ENCODE measurements around the gene INPP5J.
"Not testable (repeated sequence)": the region's sequence is repeated elsewhere in the genome, so short reads cannot be mapped to it uniquely, and the experiment has no call there.

INPP5J gene

DNA sequence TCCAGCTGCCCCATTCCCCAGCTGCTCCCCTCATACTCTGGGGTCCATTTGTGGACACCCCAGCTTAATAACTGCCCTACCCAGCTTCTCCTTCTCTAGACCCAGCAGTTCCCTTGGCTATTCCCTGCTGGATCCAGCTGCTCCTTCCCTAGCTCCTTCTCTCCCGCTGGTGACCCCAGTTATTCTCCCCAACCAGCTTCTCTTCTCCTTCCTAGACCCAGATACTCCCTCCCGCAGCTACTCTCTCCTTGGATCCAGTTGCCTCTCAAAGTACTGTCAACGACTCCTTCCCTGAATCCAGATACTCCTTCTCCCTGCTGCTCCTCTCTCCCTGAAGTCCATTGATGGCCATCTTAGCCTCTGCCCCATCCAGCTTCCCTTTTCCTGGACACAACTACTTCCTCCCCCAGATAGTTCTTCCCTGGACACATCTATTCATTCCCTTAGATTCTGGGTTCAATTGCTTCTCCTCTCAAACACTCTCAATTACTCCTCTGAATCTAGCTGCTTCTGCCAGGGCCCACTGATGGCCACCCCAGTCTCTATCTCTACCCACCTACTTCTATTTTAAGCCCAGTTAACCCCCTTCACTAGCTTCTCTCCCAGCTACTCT is 27.0 kb upstream of the INPP5J start:
- Histone ChIP-seq H3K27ac (ENCODE audit: low read length) (no peak overlapping the region), H3K27me3 (ENCODE audit: control insufficient read depth, insufficient read depth, low read length) (no peaks in the 10 kb centered on the region), H3K36me3 (ENCODE audit: control insufficient read depth, insufficient read depth, low read length) (no peaks in the 10 kb centered on the region), H3K4me3 (ENCODE audit: low read length) (no peak overlapping the region), H3K4me1 (ENCODE audit: control insufficient read depth, insufficient read depth, low read length) (peaks cover 8% of the 10 kb centered on the region), H3K9me3 (ENCODE audit: control insufficient read depth, insufficient read depth, low read length) (no peaks in the 10 kb centered on the region)
- DNase-seq (ENCODE audit: low read depth, low spot score) = no peak
- no CpG with 5 or more reads among the region's 3 CpGs for WGBS (ENCODE audit: insufficient coverage, insufficient read length)

DNA sequence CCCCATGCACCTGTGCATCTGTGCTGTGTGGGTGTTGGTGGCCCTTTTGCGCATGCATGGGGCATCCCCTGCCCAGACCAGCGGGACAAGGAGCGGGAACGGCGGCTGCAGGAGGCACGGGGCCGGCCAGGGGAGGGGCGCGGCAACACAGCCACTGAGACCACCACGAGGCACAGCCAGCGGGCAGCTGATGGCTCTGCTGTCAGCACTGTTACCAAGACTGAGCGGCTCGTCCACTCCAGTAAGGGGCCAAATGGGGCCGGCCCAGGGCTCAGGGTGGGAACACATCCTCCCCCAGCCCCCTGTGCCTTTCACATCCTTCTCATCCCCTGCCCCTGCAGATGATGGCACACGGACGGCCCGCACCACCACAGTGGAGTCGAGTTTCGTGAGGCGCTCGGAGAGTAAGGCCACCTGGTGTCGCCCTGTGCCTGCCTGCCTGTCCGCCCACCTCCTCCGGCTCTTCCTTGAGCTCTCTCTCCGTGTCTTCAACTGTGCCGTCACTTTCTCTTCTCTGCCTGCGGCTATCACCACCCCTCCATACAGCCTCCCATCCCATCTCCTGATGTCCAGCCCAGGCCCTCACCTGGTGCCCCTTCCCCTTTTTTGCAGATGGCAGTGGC is 26.0 kb upstream of the INPP5J start:
- H3K4me1 ChIP-seq (ENCODE audit: control insufficient read depth, insufficient read depth, low read length) = peaks cover 5% of the 10 kb centered on the region
- no peaks in the 10 kb centered on the region for H3K27me3 ChIP-seq (ENCODE audit: control insufficient read depth, insufficient read depth, low read length)
- H3K27ac ChIP-seq (ENCODE audit: low read length) = no peak overlapping the region
- no peaks in the 10 kb centered on the region for H3K9me3 ChIP-seq (ENCODE audit: control insufficient read depth, insufficient read depth, low read length)
- no peak for DNase-seq (ENCODE audit: low read depth, low spot score)
- H3K4me3 ChIP-seq (ENCODE audit: low read length) = no peak overlapping the region
- no CpG with 5 or more reads among the region's 27 CpGs for WGBS (ENCODE audit: insufficient coverage, insufficient read length)
- H3K36me3 ChIP-seq (ENCODE audit: control insufficient read depth, insufficient read depth, low read length) = no peaks in the 10 kb centered on the region

DNA sequence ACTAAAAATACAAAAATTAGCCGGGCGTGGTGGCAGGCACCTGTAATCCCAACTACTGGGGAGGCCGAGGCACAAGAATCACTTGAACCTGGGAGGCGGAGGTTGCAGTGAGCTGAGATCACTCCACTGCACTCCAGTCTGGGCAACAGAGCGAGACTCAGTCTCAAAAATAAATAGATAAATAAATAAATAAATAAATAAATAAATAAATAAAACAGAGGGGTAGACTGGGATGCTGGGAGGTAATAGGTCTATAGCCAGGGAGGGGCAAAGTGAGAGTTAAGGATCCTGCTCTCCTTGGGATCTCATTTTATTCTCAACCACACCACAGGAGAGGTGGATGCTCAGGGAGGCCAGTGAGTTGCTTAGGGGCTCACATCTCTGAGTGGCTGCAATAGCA is 25.2 kb upstream of the INPP5J start:
- not testable (repeated sequence) for H3K27ac ChIP-seq (ENCODE audit: low read length); H3K4me1 ChIP-seq (ENCODE audit: control insufficient read depth, insufficient read depth, low read length); H3K27me3 ChIP-seq (ENCODE audit: control insufficient read depth, insufficient read depth, low read length); H3K4me3 ChIP-seq (ENCODE audit: low read length); H3K9me3 ChIP-seq (ENCODE audit: control insufficient read depth, insufficient read depth, low read length); H3K36me3 ChIP-seq (ENCODE audit: control insufficient read depth, insufficient read depth, low read length); DNase-seq (ENCODE audit: low read depth, low spot score)
- no CpG with 5 or more reads among the region's 5 CpGs for WGBS (ENCODE audit: insufficient coverage, insufficient read length)

DNA sequence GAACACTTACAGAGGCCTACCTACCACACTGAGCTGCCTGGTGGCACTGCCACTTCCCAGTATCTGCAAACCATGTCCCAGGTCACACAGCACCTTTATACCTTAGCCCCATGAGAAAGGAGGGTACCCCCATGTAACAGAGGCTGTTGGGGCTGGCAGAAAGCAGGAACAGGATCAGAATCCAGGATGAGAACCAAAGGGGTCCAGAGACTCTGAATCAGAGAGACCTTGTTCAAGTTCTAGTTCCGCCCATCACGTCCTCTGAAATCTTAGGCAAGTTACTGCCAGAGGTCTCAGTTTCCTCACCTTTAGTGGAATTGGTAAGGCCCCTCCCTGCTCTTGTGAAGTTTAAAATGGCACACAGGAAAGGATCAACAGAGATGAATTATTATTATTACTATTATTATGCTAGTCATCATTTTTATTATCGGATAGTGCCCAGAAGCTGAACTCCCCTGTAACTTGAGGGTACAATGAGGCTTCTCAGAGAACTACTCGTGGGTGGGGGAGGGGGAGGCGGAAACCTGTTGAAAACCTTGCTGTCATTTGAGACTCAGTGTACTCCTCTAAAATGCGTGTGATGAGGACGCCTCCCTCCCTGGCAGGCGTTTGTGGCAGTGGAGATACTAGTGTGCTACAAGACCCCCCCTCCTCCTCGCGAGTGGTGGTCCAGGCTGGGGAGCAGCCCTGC is 24.7 kb upstream of the INPP5J start:
- DNase-seq (ENCODE audit: low read depth, low spot score) = no peak
- H3K36me3 ChIP-seq (ENCODE audit: control insufficient read depth, insufficient read depth, low read length) = no peaks in the 10 kb centered on the region
- no peak overlapping the region; the same call in 1 of the 2 replicates for H3K4me3 ChIP-seq (ENCODE audit: low read length)
- H3K4me1 ChIP-seq (ENCODE audit: control insufficient read depth, insufficient read depth, low read length) = peaks cover 5% of the 10 kb centered on the region
- WGBS (ENCODE audit: insufficient coverage, insufficient read length) = no CpG with 5 or more reads among the region's 10 CpGs
- no peaks in the 10 kb centered on the region for H3K27me3 ChIP-seq (ENCODE audit: control insufficient read depth, insufficient read depth, low read length)
- no peak overlapping the region for H3K27ac ChIP-seq (ENCODE audit: low read length)
- H3K9me3 ChIP-seq (ENCODE audit: control insufficient read depth, insufficient read depth, low read length) = no peaks in the 10 kb centered on the region

DNA sequence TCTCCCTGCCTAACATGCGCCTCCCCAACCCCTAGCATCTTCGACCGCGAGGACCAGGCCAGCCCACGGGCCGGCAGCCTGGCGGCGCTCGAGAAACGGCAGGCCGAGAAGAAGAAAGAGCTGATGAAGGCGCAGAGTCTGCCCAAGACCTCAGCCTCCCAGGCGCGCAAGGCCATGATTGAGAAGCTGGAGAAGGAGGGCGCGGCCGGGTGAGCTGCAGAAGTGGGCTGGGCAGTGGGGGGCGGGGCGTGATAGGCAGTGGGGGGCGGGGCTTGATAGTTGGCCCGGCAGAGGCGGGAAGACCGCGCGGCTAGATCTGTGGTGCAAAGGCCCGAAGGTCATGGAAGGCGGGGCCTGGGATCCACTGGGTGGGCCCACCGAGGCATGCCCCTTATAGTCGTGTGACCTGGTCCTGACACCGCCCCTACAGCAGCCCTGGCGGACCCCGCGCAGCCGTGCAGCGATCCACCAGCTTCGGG is 24.1 kb upstream of the INPP5J start:
- H3K9me3 ChIP-seq (ENCODE audit: control insufficient read depth, insufficient read depth, low read length) = no peaks in the 10 kb centered on the region
- no peaks in the 10 kb centered on the region for H3K36me3 ChIP-seq (ENCODE audit: control insufficient read depth, insufficient read depth, low read length)
- no CpG with 5 or more reads among the region's 36 CpGs for WGBS (ENCODE audit: insufficient coverage, insufficient read length)
- peaks cover 5% of the 10 kb centered on the region for H3K4me1 ChIP-seq (ENCODE audit: control insufficient read depth, insufficient read depth, low read length)
- H3K27me3 ChIP-seq (ENCODE audit: control insufficient read depth, insufficient read depth, low read length) = no peaks in the 10 kb centered on the region
- no peak for DNase-seq (ENCODE audit: low read depth, low spot score)
- H3K27ac ChIP-seq (ENCODE audit: low read length) = no peak overlapping the region
- no peak overlapping the region; the same call in 1 of the 2 replicates for H3K4me3 ChIP-seq (ENCODE audit: low read length)

DNA sequence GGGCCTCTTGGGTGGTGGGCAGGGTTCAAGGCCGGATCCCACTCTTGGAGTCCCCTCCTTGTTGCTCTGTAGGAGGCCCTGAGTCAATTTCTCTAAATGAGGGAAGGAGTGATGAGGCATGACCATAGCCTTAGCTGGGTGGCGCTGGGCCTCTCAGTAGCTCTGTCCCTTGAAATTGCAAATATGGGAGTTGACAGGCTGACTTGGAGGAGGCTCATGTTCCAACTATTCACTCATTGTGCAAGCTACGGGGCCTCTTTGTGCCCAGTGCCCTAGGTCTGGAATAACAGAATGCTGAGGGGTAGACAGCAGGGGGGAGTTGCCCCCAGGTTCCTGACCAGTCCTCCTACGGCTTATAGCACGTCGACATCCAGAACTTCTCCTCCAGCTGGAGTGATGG is 23.4 kb upstream of the INPP5J start:
- no peak for DNase-seq (ENCODE audit: low read depth, low spot score)
- Histone ChIP-seq H3K4me3 (ENCODE audit: low read length) (no peak overlapping the region), H3K27ac (ENCODE audit: low read length) (no peak overlapping the region), H3K4me1 (ENCODE audit: control insufficient read depth, insufficient read depth, low read length) (peaks cover 5% of the 10 kb centered on the region), H3K27me3 (ENCODE audit: control insufficient read depth, insufficient read depth, low read length) (no peaks in the 10 kb centered on the region), H3K36me3 (ENCODE audit: control insufficient read depth, insufficient read depth, low read length) (no peaks in the 10 kb centered on the region), H3K9me3 (ENCODE audit: control insufficient read depth, insufficient read depth, low read length) (no peaks in the 10 kb centered on the region)
- WGBS (ENCODE audit: insufficient coverage, insufficient read length) = no CpG with 5 or more reads among the region's 6 CpGs

DNA sequence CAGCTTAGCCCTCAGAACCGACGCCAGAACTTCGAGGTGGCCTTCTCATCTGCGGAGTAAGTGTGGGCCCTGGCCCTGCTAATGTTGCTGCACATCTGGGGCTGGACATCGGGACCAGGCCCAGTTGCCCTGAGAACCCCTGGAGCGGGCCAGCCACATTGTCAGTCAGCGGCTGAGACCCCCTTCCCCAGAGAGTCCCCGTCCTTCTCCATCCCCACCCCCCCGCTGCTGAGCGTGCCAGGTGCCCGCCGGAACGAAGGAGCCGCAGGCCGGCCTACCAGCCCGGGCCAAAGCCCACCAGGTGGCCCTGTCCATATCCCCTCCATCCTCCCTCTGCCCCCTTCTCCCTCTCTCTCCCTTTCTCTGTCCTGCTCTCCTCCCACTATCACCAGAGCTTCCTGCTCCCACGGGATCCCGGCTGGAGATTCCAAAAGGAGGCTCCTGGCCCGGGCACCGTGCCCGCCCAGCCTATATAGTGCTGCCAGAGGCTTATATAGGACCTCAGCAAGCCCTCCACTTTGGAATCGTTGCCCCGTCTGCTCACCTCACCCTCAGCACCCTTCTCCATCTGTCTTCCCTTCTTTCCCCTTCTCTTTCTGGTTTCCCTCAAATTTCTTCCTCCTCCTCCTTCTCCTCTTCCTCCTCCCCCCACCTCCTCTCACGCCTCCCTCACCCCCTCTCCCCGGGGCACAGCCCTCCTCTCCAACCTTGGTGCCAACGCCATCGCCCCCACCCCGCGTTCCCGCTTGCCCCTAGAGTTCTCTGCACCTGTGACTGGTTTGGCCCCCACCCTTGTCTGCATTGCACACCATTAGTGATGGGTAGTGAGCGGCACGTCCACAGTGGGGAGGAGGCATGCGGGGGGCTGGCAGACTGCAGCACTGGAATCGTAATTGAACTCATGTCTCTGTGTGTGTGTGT is 22.7 kb upstream of the INPP5J start:
- H3K27me3 ChIP-seq (ENCODE audit: control insufficient read depth, insufficient read depth, low read length) = no peaks in the 10 kb centered on the region; the same call in 1 of the 2 replicates
- no peak overlapping the region for H3K4me3 ChIP-seq (ENCODE audit: low read length)
- H3K9me3 ChIP-seq (ENCODE audit: control insufficient read depth, insufficient read depth, low read length) = no peaks in the 10 kb centered on the region
- DNase-seq (ENCODE audit: low read depth, low spot score) = no peak
- H3K36me3 ChIP-seq (ENCODE audit: control insufficient read depth, insufficient read depth, low read length) = no peaks in the 10 kb centered on the region
- whole genome bisulfite sequencing (ENCODE audit: insufficient coverage, insufficient read length) = 100% methylated on average over 1 of the region's 34 CpGs
- no peak overlapping the region for H3K27ac ChIP-seq (ENCODE audit: low read length)
- H3K4me1 ChIP-seq (ENCODE audit: control insufficient read depth, insufficient read depth, low read length) = peaks cover 5% of the 10 kb centered on the region

DNA sequence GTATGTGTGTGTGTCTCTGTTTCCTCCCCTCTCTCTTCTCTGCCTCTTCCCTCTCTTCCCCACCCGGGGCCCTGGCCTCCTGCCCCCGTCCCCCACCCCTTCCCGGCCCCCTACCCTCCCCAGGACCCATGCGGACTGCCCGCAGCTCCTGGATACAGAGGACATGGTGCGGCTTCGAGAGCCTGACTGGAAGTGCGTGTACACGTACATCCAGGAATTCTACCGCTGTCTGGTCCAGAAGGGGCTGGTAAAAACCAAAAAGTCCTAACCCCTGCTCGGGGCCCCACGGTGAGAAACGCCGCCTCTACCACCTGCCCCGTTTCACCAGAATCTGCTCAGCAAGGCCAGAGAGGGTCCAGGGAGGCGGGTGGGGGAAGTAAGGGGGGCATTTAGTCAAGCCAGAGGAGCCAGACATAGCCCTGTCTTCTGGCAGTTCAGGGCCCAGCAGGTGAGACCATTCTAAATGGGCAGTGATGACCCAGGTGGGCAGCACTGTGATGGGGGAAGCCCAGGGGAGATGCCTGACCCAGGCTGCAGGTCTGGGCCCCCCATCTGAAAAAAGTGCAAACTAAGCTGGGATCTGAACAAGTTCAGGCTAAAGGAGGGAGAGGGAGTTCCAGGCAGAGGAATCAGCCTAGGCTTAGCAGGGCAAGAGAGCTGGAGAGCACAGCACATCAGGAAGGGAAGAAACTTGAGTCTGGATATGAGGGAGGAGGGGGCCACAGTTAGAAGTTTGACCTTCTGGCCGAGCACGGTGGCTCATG is 21.8 kb upstream of the INPP5J start:
- Histone ChIP-seq H3K4me1 (ENCODE audit: control insufficient read depth, insufficient read depth, low read length) (peaks cover 8% of the 10 kb centered on the region), H3K4me3 (ENCODE audit: low read length) (no peak overlapping the region), H3K36me3 (ENCODE audit: control insufficient read depth, insufficient read depth, low read length) (no peaks in the 10 kb centered on the region), H3K27me3 (ENCODE audit: control insufficient read depth, insufficient read depth, low read length) (peaks cover 2% of the 10 kb centered on the region; the same call in 1 of the 2 replicates), H3K27ac (ENCODE audit: low read length) (no peak overlapping the region), H3K9me3 (ENCODE audit: control insufficient read depth, insufficient read depth, low read length) (no peaks in the 10 kb centered on the region)
- WGBS (ENCODE audit: insufficient coverage, insufficient read length) = no CpG with 5 or more reads among the region's 18 CpGs
- no peak for DNase-seq (ENCODE audit: low read depth, low spot score)

DNA sequence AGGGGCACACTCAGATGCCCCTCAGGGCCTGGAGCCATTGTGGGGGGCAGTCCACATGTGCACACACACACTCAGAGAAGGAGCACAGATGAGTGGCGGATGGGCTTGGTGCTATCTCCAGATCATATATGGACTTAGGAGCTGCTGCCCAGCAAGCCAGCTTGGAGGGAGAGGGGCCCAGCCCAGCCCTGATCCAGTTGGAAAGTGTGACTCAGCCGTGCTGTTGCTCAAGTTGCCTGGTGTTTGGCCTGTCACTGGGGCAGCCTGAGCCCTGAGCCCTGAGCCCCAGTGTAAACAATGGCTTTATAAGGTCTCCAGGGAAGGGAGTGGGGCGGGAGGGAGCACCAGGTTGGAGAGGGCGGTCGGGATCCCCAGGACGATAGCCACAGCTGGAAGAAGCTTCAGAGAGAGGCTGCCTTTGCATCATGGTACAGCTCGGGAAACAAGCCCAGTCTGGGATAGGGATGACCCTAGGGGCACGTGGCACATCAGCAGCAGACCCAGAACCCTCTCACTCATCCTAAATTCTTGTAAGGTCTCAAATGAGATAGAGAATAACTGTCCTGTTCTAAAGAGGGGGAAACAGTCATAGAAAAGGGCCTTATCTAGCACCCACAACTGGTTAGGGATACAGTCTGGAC is 20.2 kb upstream of the INPP5J start:
- Histone ChIP-seq H3K9me3 (ENCODE audit: control insufficient read depth, insufficient read depth, low read length) (no peaks in the 10 kb centered on the region), H3K27me3 (ENCODE audit: control insufficient read depth, insufficient read depth, low read length) (peaks cover 10% of the 10 kb centered on the region; the same call in 1 of the 2 replicates), H3K36me3 (ENCODE audit: control insufficient read depth, insufficient read depth, low read length) (no peaks in the 10 kb centered on the region), H3K4me1 (ENCODE audit: control insufficient read depth, insufficient read depth, low read length) (peaks cover 6% of the 10 kb centered on the region), H3K27ac (ENCODE audit: low read length) (no peak overlapping the region), H3K4me3 (ENCODE audit: low read length) (no peak overlapping the region)
- WGBS (ENCODE audit: insufficient coverage, insufficient read length) = no CpG with 5 or more reads among the region's 8 CpGs
- no peak for DNase-seq (ENCODE audit: low read depth, low spot score)
